Subcutaneous preadipocyte (primary cell): ENCODE data around the gene IRS1. TPM values are rescaled to one million over a fixed set of nuclear protein-coding genes. Genes with fewer than 3 reads are reported as not detected.

ENCODE experiments used
- total RNA-seq: library from RNA; depleted of rRNA; stranded (reverse); fragments of >200 nt; gene quantifications from 2 replicates; pipeline ENCODE4 v1.2.3, GENCODE V29; 2012

The IRS1 gene
- 21.3 and 48.5 TPM in 2 replicates for total RNA-seq

GRCh38 chr2:226799211-226799975 is at the start of gene IRS1:
Gene IRS1 (minus strand): TSS chr2:226799820. CDS start chr2:226798738, 1,082 bp downstream.

GRCh38 chr2:226835796-226836547 is 36.4 kb upstream of the IRS1 start, which contains the start of gene RHBDD1:
Gene RHBDD1 (plus strand): TSS chr2:226836054. CDS start chr2:226864694, 28,640 bp downstream.

Other genes with a start within 250 kb of the IRS1 start
- 14.0 and 21.7 TPM in 2 replicates for gene RHBDD1, start 36.2 kb upstream of the IRS1 start, total RNA-seq